ENCODE measurements around the gene MEGF10. TPM values are rescaled to one million over a fixed set of nuclear protein-coding genes. Genes with fewer than 3 reads are reported as not detected.

MEGF10 gene
- total RNA-seq, 1 experiment from 2014 or later: not detected

- intact Hi-C loops (cut with micrococcal nuclease; ENCODE audit: unreplicated experiment): no loop called here
- TF ChIP-seq CTCF (IDR thresholded peaks at IDR 0.05; ENCODE audit: insufficient read depth in 1 of 2, low read depth in 1 of 2, low read length in 1 of 2, severe bottlenecking in 1 of 2, unreplicated experiment in 1 of 2): no peak
- no peak overlapping the region for H3K27ac Mint-ChIP-seq (ENCODE audit: unreplicated experiment)
- no peaks in the 10 kb centered on the region for H3K27me3 ChIP-seq (replicated peaks; ENCODE audit: control insufficient read depth, insufficient read depth, low read length)
- H3K4me1 Mint-ChIP-seq (ENCODE audit: low read depth, unreplicated experiment): no peaks in the 10 kb centered on the region
- DNase-seq: no peak
- H3K4me1 ChIP-seq: no peaks in the 10 kb centered on the region
- no TSS peak for BruUV-seq (replicated peaks)
- H3K36me3 ChIP-seq (ENCODE audit: control insufficient read depth, insufficient read depth, low read length): no peaks in the 10 kb centered on the region
- peaks cover 12% of the 10 kb centered on the region for H3K27me3 Mint-ChIP-seq (ENCODE audit: insufficient read depth, unreplicated experiment)
- no peaks in the 10 kb centered on the region for H3K9me3 ChIP-seq
- no peak overlapping the region for H3K4me3 Mint-ChIP-seq (ENCODE audit: unreplicated experiment)
- no peaks in the 10 kb centered on the region for H3K36me3 Mint-ChIP-seq (ENCODE audit: insufficient read depth, unreplicated experiment)
- no peaks in the 10 kb centered on the region for H3K9me3 Mint-ChIP-seq (ENCODE audit: unreplicated experiment)
- POLR2A ChIA-PET: no interaction called here
- CTCF ChIA-PET: no interaction called here
- no peak overlapping the region for H3K4me3 ChIP-seq (ENCODE audit: low read depth, low read length)
Observed at GRCh38 chr5:127367946-127368465, 77.4 kb downstream of the MEGF10 start.

DNA sequence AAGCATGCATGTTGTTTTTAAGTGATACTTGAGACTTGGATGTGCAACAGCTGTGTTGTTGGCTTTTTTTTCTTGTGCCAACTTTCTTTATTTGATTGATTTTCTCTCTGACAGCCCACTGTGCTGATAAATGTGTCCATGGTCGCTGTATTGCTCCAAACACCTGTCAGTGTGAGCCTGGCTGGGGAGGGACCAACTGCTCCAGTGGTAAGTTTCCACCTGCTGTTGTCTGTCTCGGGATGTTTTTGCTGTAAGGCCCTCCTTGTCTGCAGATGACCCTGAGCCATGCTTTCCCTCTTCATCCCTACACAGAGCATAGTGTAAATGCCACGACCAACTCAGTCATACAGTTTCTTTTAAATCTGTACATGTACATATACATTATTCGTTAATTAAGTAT, 79.2 kb downstream of the MEGF10 start:
- no peak overlapping the region for H3K27ac Mint-ChIP-seq (ENCODE audit: unreplicated experiment)
- no TSS peak for BruUV-seq (replicated peaks)
- H3K4me1 Mint-ChIP-seq (ENCODE audit: low read depth, unreplicated experiment): no peaks in the 10 kb centered on the region
- ChIA-PET CTCF (no interaction called here), POLR2A (no interaction called here)
- no peak for TF ChIP-seq CTCF (IDR thresholded peaks at IDR 0.05; ENCODE audit: insufficient read depth in 1 of 2, low read depth in 1 of 2, low read length in 1 of 2, severe bottlenecking in 1 of 2, unreplicated experiment in 1 of 2)
- no peaks in the 10 kb centered on the region for H3K9me3 Mint-ChIP-seq (ENCODE audit: unreplicated experiment)
- H3K36me3 Mint-ChIP-seq (ENCODE audit: insufficient read depth, unreplicated experiment): no peaks in the 10 kb centered on the region
- H3K36me3 ChIP-seq (ENCODE audit: control insufficient read depth, insufficient read depth, low read length): no peaks in the 10 kb centered on the region
- H3K27me3 ChIP-seq (replicated peaks; ENCODE audit: control insufficient read depth, insufficient read depth, low read length): no peaks in the 10 kb centered on the region
- no peaks in the 10 kb centered on the region for H3K9me3 ChIP-seq
- peaks cover 8% of the 10 kb centered on the region for H3K27me3 Mint-ChIP-seq (ENCODE audit: insufficient read depth, unreplicated experiment)
- H3K4me3 ChIP-seq (ENCODE audit: low read depth, low read length): no peak overlapping the region
- intact Hi-C loops (cut with micrococcal nuclease; ENCODE audit: unreplicated experiment): no loop called here
- DNase-seq: no peak
- no peak overlapping the region for H3K4me3 Mint-ChIP-seq (ENCODE audit: unreplicated experiment)
- no peaks in the 10 kb centered on the region for H3K4me1 ChIP-seq

DNA sequence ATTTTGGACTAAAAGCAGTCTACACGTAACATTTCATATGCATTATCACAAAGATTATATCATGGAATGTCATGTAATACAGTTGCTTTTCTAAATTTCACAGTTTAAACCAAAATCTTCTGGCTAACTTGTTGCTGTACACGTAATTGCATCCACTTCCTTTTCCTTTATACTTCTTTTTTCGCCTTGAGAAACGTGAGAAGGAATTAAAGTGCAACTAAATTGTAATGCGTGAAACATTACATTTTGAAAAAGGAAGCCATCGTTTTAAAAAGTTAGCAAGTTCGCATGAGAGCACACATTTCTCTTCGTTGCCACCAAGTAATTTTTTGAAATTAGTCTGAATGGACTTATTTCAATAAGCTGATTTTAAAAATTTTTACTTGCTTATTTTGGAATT, 80.0 kb downstream of the MEGF10 start:
- BruUV-seq (replicated peaks): no TSS peak
- no peak overlapping the region for H3K4me3 Mint-ChIP-seq (ENCODE audit: unreplicated experiment)
- peaks cover 8% of the 10 kb centered on the region for H3K27me3 Mint-ChIP-seq (ENCODE audit: insufficient read depth, unreplicated experiment)
- H3K4me3 ChIP-seq (ENCODE audit: low read depth, low read length): no peak overlapping the region
- no peaks in the 10 kb centered on the region for H3K36me3 ChIP-seq (ENCODE audit: control insufficient read depth, insufficient read depth, low read length)
- no peak for DNase-seq
- H3K27me3 ChIP-seq (replicated peaks; ENCODE audit: control insufficient read depth, insufficient read depth, low read length): no peaks in the 10 kb centered on the region
- no peaks in the 10 kb centered on the region for H3K4me1 ChIP-seq
- ChIA-PET CTCF (no interaction called here), POLR2A (no interaction called here)
- H3K4me1 Mint-ChIP-seq (ENCODE audit: low read depth, unreplicated experiment): no peaks in the 10 kb centered on the region
- no peaks in the 10 kb centered on the region for H3K36me3 Mint-ChIP-seq (ENCODE audit: insufficient read depth, unreplicated experiment)
- intact Hi-C loops (cut with micrococcal nuclease; ENCODE audit: unreplicated experiment): no loop called here
- H3K27ac Mint-ChIP-seq (ENCODE audit: unreplicated experiment): no peak overlapping the region
- no peaks in the 10 kb centered on the region for H3K9me3 Mint-ChIP-seq (ENCODE audit: unreplicated experiment)
- no peak for TF ChIP-seq CTCF (IDR thresholded peaks at IDR 0.05; ENCODE audit: insufficient read depth in 1 of 2, low read depth in 1 of 2, low read length in 1 of 2, severe bottlenecking in 1 of 2, unreplicated experiment in 1 of 2)
- no peaks in the 10 kb centered on the region for H3K9me3 ChIP-seq

Measured in Caco-2 (cell line).